Spinal cord (tissue), 10 donors: ENCODE measurements around the gene PRPSAP2. TPM values are rescaled to one million over a fixed set of nuclear protein-coding genes. Genes with fewer than 3 reads are reported as not detected.

ENCODE experiments used
- DNase-seq, 6 donors: peaks; one replicate each; pipeline versions ENCODE4 v3.0.0 to v3.0.0-alpha.2; 2013 to 2015; ENCODE audit warnings: low spot score in 6 of 6, low read depth in 4 of 6
- H3K27ac ChIP-seq: one replicate; pipeline ENCODE4 v1.5.1; 2013; ENCODE audit warnings: low read depth, low read length, control low read depth
- H3K27me3 ChIP-seq: one replicate; pipeline ENCODE4 v1.6.1; 2013; ENCODE audit warnings: low read length; ENCODE audit not compliant: control insufficient read depth, insufficient read depth
- H3K36me3 ChIP-seq: one replicate; pipeline ENCODE4 v1.6.1; 2013; ENCODE audit warnings: low read length; ENCODE audit not compliant: control insufficient read depth, insufficient read depth
- H3K4me1 ChIP-seq: one replicate; pipeline ENCODE4 v1.6.1; 2013; ENCODE audit warnings: low read length; ENCODE audit not compliant: control insufficient read depth, insufficient read depth
- H3K4me3 ChIP-seq: one replicate; pipeline ENCODE4 v1.5.1; 2013; ENCODE audit warnings: low read depth, low read length, control low read depth
- H3K9me3 ChIP-seq: one replicate; pipeline ENCODE4 v1.6.1; 2013; ENCODE audit warnings: low read length; ENCODE audit not compliant: control insufficient read depth, insufficient read depth
- WGBS: methylation state at CpG from one replicate; pipeline ENCODE4 v1.1.5; 2013; ENCODE audit warnings: missing lambda C conversion rate; ENCODE audit not compliant: insufficient coverage; 5-methylcytosine and 5-hydroxymethylcytosine counted together
- polyA plus RNA-seq, 2 donors: library from polyadenylated mRNA; unstranded; fragments of 120-200 nt; gene quantifications; one replicate each; pipeline ENCODE4 v1.2.1, GENCODE V29; 2013; ENCODE audit not compliant: insufficient read length in 2 of 2
- total RNA-seq, 2 donors: library from RNA; depleted of rRNA in 1 of 2; stranded (reverse); fragments of 120-200 nt in 1 of 2; fragments of >200 nt in 1 of 2; gene quantifications; one replicate each; pipeline versions ENCODE4 v1.2.3 to v1.2.4, GENCODE V29; 2013 to 2014
- donor health status: healthy.

PRPSAP2 gene
- total and polyA plus RNA-seq, 4 donors: 62.2 to 96.1 (median 75.3) TPM

DNA sequence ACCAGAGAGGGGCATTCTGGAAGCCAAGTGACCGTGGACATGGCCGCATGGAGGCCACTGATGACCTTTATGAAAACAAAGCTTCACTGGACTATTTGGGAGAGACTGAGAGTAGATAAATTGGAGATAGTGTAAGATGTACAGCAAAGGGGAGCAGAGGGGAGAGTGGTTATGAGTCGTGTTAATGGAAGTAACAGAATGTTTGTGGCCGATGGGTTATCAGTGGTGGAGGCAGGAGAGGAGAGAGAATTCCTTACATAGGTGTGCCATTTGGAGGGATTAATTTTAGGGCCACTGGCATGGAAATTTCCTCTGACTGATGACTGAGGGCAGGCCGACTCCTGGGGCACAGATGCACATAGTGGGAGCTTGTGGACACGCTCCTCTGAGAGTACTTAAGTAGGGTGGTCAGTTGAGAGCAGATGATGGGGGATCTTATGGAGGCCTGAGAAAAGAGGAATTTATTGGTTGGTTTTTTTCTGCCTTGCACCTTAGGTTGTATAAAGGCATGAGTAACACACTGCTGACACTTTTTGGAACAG is 19.2 kb downstream of the PRPSAP2 start:
- Histone ChIP-seq H3K27me3 (no peaks in the 10 kb centered on the region), H3K4me1 (no peaks in the 10 kb centered on the region), H3K4me3 (no peak overlapping the region), H3K9me3 (no peaks in the 10 kb centered on the region), H3K36me3 (peaks cover 86% of the 10 kb centered on the region), H3K27ac (no peak overlapping the region)
- no peak for DNase-seq
- WGBS: 100% methylated on average over 6 of the region's 6 CpGs

DNA sequence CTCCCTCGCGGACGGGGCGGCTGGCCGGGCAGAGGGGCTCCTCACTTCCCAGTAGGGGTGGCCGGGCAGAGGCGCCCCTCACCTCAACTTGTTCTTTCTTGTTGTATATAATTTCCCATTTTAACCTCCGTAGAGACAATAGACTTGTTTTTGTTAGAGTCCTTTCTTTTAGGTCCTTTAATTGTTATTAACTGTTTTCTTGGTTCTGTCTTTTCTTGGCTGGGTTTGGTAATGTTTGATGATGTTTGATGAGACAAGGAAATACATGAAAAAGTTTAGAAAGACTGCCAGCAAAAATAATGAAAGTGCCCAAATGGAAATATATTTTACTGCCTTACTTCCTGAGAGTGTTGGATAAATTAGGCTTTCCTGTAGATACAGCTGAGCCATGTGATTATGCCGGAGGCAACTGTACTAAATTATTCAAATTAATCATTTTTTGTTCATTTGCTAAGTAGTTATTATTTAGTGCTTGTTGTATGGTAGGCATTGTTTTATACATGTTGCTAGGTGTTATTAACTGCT is 30.9 kb downstream of the PRPSAP2 start:
- no peak overlapping the region for H3K4me3 ChIP-seq
- no CpG with 5 or more reads among the region's 9 CpGs for WGBS
- no peaks in the 10 kb centered on the region for H3K27me3 ChIP-seq
- DNase-seq: peak in 1 of 6 donors; percentile 3
- no peak overlapping the region for H3K27ac ChIP-seq
- H3K4me1 ChIP-seq: peaks cover 2% of the 10 kb centered on the region
- H3K9me3 ChIP-seq: no peaks in the 10 kb centered on the region
- H3K36me3 ChIP-seq: peaks cover 59% of the 10 kb centered on the region

GRCh38 chr17:18889658-18890057 is 31.7 kb downstream of the PRPSAP2 start:
- DNase-seq: no peak
- H3K4me3 ChIP-seq: no peak overlapping the region
- no peaks in the 10 kb centered on the region for H3K27me3 ChIP-seq
- H3K9me3 ChIP-seq: no peaks in the 10 kb centered on the region
- no CpG with 5 or more reads among the region's 5 CpGs for whole genome bisulfite sequencing
- H3K4me1 ChIP-seq: peaks cover 2% of the 10 kb centered on the region
- H3K36me3 ChIP-seq: peaks cover 57% of the 10 kb centered on the region
- no peak overlapping the region for H3K27ac ChIP-seq

DNA sequence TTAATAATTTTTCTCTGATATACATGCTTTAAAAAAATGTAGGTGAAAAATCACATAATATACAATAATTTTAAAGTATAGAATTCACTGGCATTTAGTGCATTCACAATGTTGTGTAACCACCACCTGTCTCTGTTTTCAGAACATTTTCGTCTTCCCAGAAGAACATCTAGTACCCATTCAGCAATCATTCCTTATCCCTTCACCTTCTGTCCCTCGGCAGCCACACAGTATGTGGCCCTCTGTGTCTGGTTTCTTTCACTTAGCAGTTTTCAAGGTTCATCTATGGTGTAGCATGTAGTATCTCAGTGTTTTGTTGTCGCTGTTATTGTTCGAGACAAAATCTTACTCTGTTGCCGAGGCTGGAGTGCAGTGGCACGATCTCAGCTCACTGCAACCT is 33.6 kb downstream of the PRPSAP2 start:
- Histone ChIP-seq H3K4me3 (no peak overlapping the region), H3K9me3 (no peaks in the 10 kb centered on the region), H3K4me1 (peaks cover 2% of the 10 kb centered on the region), H3K36me3 (peaks cover 46% of the 10 kb centered on the region), H3K27me3 (no peaks in the 10 kb centered on the region), H3K27ac (no peak overlapping the region)
- DNase-seq: no peak
- WGBS: 100% methylated on average over 1 of the region's 6 CpGs

- Histone ChIP-seq H3K4me3 (no peak overlapping the region), H3K27me3 (no peaks in the 10 kb centered on the region), H3K4me1 (no peaks in the 10 kb centered on the region), H3K27ac (no peak overlapping the region), H3K9me3 (no peaks in the 10 kb centered on the region), H3K36me3 (peaks cover 58% of the 10 kb centered on the region)
- no peak for DNase-seq
- 100% methylated on average over 1 of the region's 1 CpG for WGBS
These were observed 38.2 kb downstream of the PRPSAP2 start for GRCh38 chr17:18896146-18896545.

DNA sequence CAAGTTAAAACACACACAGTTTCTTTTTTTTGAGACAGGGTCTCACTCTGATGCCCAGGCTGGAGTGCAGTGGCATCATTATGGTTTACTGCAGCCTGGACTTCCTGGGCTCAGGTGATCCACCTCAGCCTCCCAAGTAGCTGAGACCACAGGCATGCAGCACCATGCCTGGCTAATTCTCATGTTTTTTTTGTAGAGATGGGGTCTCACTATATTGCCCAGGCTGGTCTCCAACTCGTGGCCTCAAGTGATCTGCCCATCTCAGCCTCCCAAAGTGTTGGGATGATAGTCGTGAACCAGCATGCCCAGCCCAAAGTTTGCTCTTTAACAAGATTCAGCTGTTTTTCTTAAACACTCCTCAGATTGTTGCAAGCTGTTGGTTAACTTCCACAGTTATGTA is 39.0 kb downstream of the PRPSAP2 start:
- no peak overlapping the region for H3K4me3 ChIP-seq
- H3K36me3 ChIP-seq: peaks cover 54% of the 10 kb centered on the region
- H3K9me3 ChIP-seq: no peaks in the 10 kb centered on the region
- no peaks in the 10 kb centered on the region for H3K27me3 ChIP-seq
- DNase-seq: no peak
- no peak overlapping the region for H3K27ac ChIP-seq
- no peaks in the 10 kb centered on the region for H3K4me1 ChIP-seq
- no CpG with 5 or more reads among the region's 2 CpGs for WGBS

DNA sequence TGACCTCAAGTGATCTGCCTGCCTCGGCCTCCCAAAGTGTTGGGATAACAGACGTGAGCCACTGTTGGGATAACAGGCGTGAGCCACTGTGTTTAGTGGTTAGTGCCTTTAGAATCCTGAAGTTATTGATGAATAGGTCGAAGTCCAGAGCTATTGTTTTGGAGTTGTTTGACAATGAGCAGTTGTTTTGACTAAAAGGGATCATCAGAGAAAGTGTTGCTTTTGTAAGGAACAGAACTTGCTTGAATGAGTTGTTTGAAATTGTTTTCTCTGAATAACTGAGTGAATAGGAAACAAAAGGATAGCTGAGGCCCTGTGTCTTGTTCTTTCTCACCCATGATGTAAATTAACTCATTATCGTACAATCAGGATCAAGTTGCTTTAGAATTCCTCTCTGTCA is 46.6 kb downstream of the PRPSAP2 start:
- Histone ChIP-seq H3K4me3 (no peak overlapping the region), H3K9me3 (no peaks in the 10 kb centered on the region), H3K36me3 (peaks cover 41% of the 10 kb centered on the region), H3K4me1 (no peaks in the 10 kb centered on the region), H3K27me3 (no peaks in the 10 kb centered on the region), H3K27ac (no peak overlapping the region)
- no peak for DNase-seq
- WGBS: 50% methylated on average over 4 of the region's 5 CpGs

DNA sequence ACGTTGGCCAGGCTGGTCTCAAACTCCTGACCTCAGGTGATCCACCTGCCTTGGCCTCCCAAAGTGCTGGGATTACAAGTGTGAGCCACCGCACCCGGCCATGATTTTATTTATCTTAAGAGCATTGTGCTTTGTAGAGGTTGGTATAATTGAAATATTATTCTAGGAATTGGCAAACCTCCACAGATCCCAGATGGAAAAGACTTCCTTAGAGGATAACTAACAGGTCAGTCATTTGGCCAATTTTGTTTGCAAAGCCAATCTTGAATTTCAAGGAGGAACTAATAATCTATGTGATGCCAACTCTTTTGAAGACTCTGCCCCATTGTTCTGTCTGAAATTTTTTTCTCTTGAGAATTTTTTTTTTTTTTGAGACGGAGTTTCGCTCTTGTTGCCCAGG is 47.3 kb downstream of the PRPSAP2 start:
- no peak for DNase-seq
- no peaks in the 10 kb centered on the region for H3K27me3 ChIP-seq
- H3K36me3 ChIP-seq: peaks cover 36% of the 10 kb centered on the region
- H3K9me3 ChIP-seq: no peaks in the 10 kb centered on the region
- no peak overlapping the region for H3K4me3 ChIP-seq
- H3K4me1 ChIP-seq: no peaks in the 10 kb centered on the region
- no peak overlapping the region for H3K27ac ChIP-seq
- WGBS: no CpG with 5 or more reads among the region's 5 CpGs

DNA sequence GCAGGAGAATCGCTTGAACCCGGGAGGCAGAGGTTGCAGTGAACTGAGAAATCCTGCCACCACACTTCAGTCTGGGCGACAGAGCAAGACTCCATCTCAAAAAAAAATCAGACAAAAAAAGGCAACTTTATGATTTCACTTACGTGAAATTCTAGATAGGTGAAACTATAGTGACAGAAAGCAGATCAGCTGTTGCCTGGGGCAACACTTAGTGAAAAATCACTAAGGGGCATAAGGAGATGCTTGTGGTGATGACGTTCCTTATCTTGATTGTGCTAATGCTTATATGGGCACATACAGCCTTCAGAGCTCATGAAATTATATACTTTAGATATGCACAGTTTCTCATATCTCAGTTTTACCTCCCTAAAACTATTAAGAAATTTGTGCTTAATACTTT is 52.4 kb downstream of the PRPSAP2 start:
- peaks cover 51% of the 10 kb centered on the region for H3K36me3 ChIP-seq
- no peaks in the 10 kb centered on the region for H3K4me1 ChIP-seq
- no peaks in the 10 kb centered on the region for H3K9me3 ChIP-seq
- WGBS: no CpG with 5 or more reads among the region's 5 CpGs
- no peak overlapping the region for H3K4me3 ChIP-seq
- DNase-seq: no peak
- no peak overlapping the region for H3K27ac ChIP-seq
- no peaks in the 10 kb centered on the region for H3K27me3 ChIP-seq

DNA sequence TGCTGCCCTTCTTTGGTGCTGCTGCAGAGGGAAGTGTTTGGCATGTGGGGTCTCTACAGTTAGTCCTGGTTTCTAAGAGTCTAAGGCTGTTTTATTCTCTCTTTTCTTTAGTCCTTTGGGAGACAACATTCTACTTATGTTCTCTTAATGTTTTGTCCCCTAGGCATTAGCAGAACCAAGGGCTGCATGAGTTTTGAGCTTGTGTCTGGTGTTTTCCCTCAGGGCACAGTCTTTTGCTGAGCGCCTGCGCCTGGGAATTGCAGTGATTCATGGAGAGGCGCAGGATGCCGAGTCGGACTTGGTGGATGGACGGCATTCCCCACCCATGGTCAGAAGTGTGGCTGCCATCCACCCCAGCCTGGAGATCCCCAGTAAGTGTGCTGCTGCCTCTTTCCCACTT is 53.0 kb downstream of the PRPSAP2 start:
- Histone ChIP-seq H3K4me3 (no peak overlapping the region), H3K4me1 (no peaks in the 10 kb centered on the region), H3K27ac (no peak overlapping the region), H3K27me3 (no peaks in the 10 kb centered on the region), H3K9me3 (no peaks in the 10 kb centered on the region), H3K36me3 (peaks cover 56% of the 10 kb centered on the region)
- WGBS: 100% methylated on average over 1 of the region's 6 CpGs
- no peak for DNase-seq
